GM12873 (cell line): Measurements from ENCODE around the gene ZNF560.

Experiments
- TF ChIP-seq, protein P1 (sequence below): IDR thresholded peaks from 2 replicates; pipeline ENCODE4 v1.5.1; 2012; ENCODE audit warnings: low read depth, mild to moderate bottlenecking, moderate library complexity, low read length, control low read depth; ENCODE audit not compliant: insufficient read depth; ENCODE audit errors: missing control alignments

The ZNF560 gene

GRCh38 chr19:9523885-9524474 lies 25.6 kb upstream of the ZNF560 start:
- TF ChIP-seq, protein P1, sequence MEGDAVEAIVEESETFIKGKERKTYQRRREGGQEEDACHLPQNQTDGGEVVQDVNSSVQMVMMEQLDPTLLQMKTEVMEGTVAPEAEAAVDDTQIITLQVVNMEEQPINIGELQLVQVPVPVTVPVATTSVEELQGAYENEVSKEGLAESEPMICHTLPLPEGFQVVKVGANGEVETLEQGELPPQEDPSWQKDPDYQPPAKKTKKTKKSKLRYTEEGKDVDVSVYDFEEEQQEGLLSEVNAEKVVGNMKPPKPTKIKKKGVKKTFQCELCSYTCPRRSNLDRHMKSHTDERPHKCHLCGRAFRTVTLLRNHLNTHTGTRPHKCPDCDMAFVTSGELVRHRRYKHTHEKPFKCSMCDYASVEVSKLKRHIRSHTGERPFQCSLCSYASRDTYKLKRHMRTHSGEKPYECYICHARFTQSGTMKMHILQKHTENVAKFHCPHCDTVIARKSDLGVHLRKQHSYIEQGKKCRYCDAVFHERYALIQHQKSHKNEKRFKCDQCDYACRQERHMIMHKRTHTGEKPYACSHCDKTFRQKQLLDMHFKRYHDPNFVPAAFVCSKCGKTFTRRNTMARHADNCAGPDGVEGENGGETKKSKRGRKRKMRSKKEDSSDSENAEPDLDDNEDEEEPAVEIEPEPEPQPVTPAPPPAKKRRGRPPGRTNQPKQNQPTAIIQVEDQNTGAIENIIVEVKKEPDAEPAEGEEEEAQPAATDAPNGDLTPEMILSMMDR = no peak

GRCh38 chr19:9507285-9507684 lies 8.9 kb upstream of the ZNF560 start:
- TF ChIP-seq, protein P1 = no peak

GRCh38 chr19:9500796-9501195 lies 2.4 kb upstream of the ZNF560 start:
- TF ChIP-seq, protein P1 = no peak

- TF ChIP-seq, protein P1 = no peak
These were observed 4.3 kb downstream of the ZNF560 start for GRCh38 chr19:9494096-9494495.

DNA sequence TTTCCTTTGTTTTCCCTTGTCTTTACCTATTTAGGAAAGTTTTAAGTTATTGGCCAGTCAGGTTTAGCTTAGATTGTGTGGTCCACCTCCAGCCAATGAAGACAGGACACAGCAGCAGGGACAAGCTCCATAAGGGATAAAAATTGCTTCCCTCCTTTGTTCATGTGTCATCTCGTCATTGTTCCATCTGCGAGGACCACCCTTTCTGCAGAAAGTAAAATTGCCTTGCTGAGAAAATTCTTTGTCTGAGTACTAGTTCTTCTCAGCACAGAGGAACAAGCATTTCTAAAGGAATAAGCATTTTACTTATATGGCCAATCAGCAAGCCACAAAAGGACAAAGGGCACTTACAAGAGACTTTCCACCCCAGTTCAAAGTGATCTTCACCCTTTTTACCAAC lies 11.4 kb downstream of the ZNF560 start:
- TF ChIP-seq, protein P1 = no peak

- TF ChIP-seq, protein P1 = no peak
These were observed 13.3 kb downstream of the ZNF560 start for GRCh38 chr19:9485140-9485539.

GRCh38 chr19:9474975-9475374 lies 23.4 kb downstream of the ZNF560 start:
- TF ChIP-seq, protein P1 = no peak

- TF ChIP-seq, protein P1 = no peak
These were observed 31.3 kb downstream of the ZNF560 start for GRCh38 chr19:9467161-9467560.
